Fibroblast of lung (primary cell): ENCODE results near the gene MARK3.

ENCODE experiments used
- CTCF ChIP-seq, 2 donors: IDR thresholded peaks in 1 of 2; conservative IDR thresholded peaks in 1 of 2; 1 replicate in 1 of 2; 2 replicates in 1 of 2; pipeline ENCODE4 v1.5.1; 2011 to 2012; ENCODE audit warnings: low read length in 2 of 2, control low read depth in 1 of 2, inconsistent platforms in 1 of 2, low read depth in 1 of 2, mild to moderate bottlenecking in 1 of 2
- EZH2 ChIP-seq: IDR thresholded peaks from 2 replicates; pipeline ENCODE4 v1.5.1; 2012; ENCODE audit warnings: low read length, control low read depth, mild to moderate bottlenecking; ENCODE audit errors: missing control alignments

- no peak for TF ChIP-seq CTCF (conservative IDR thresholded peaks at IDR 0.05 in 1 of 2, IDR thresholded peaks at IDR 0.05 in 1 of 2; ENCODE audit: low read depth in 1 of 2, low read length in 2 of 2)
- no peak for TF ChIP-seq EZH2
Observed at GRCh38 chr14:103341250-103342129, 43.7 kb upstream of the MARK3 start.
